H9 (cell line): ENCODE data around the gene XRCC3. TPM values are rescaled to one million over a fixed set of nuclear protein-coding genes. Genes with fewer than 3 reads are reported as not detected.

Experiments used
- DNase-seq: peaks from one replicate; pipeline ENCODE4 v3.0.0-alpha.2; 2017
- H2AFZ ChIP-seq: one replicate; pipeline ENCODE4 v1.6.1; 2013; ENCODE audit warnings: mild to moderate bottlenecking, low read length, control low read depth, moderate library complexity
- H2AK5ac ChIP-seq: 2 replicates; pipeline ENCODE4 v1.6.1; 2013; ENCODE audit warnings: low read length, control low read depth, mixed read lengths; ENCODE audit not compliant: insufficient read length
- H2BK120ac ChIP-seq: one replicate; pipeline ENCODE4 v1.6.1; 2013; ENCODE audit warnings: low read depth, mild to moderate bottlenecking, low read length, control low read depth, inconsistent platforms; ENCODE audit not compliant: poor library complexity, severe bottlenecking
- H2BK12ac ChIP-seq: 2 replicates; pipeline ENCODE4 v1.6.1; 2013; ENCODE audit warnings: low read length, control low read depth, mixed read lengths, low read depth; ENCODE audit not compliant: insufficient read length
- H2BK15ac ChIP-seq: 2 replicates; pipeline ENCODE4 v1.6.1; 2013; ENCODE audit warnings: low read depth, low read length, control low read depth
- H2BK20ac ChIP-seq: one replicate; pipeline ENCODE4 v1.6.1; 2013; ENCODE audit warnings: low read depth, mild to moderate bottlenecking, low read length, control low read depth, inconsistent platforms; ENCODE audit not compliant: poor library complexity, severe bottlenecking
- H2BK5ac ChIP-seq: 2 replicates; pipeline ENCODE4 v1.6.1; 2013; ENCODE audit warnings: low read length, control low read depth, mixed read lengths; ENCODE audit not compliant: insufficient read length
- H3K14ac ChIP-seq: 2 replicates; pipeline ENCODE4 v1.6.1; 2013; ENCODE audit warnings: low read length, control low read depth; ENCODE audit not compliant: insufficient read depth
- H3K18ac ChIP-seq: 2 replicates; pipeline ENCODE4 v1.6.1; 2013; ENCODE audit warnings: low read depth, mild to moderate bottlenecking, mixed read lengths, low read length, control low read depth; ENCODE audit not compliant: insufficient read length
- H3K23ac ChIP-seq: 2 replicates; pipeline ENCODE4 v1.6.1; 2013; ENCODE audit warnings: low read length, control low read depth, mixed read lengths, low read depth; ENCODE audit not compliant: insufficient read length
- H3K23me2 ChIP-seq: 2 replicates; pipeline ENCODE4 v1.6.1; 2013; ENCODE audit warnings: low read depth, mild to moderate bottlenecking, mixed read lengths, low read length, control low read depth; ENCODE audit not compliant: insufficient read length, poor library complexity, severe bottlenecking
- H3K27ac ChIP-seq: 2 replicates; pipeline ENCODE4 v1.5.1; 2013; ENCODE audit warnings: low read length, control low read depth, mixed read lengths, low read depth; ENCODE audit not compliant: insufficient read length
- H3K27me3 ChIP-seq: 2 replicates; pipeline ENCODE4 v1.6.1; 2013; ENCODE audit warnings: low read length, control low read depth, inconsistent platforms; ENCODE audit not compliant: insufficient read depth
- H3K4ac ChIP-seq: 2 replicates; pipeline ENCODE4 v1.6.1; 2013; ENCODE audit warnings: low read depth, mild to moderate bottlenecking, control low read depth, inconsistent platforms, low read length, moderate library complexity
- H3K4me1 ChIP-seq: 2 replicates; pipeline ENCODE4 v1.6.1; 2013; ENCODE audit warnings: low read length, control low read depth, inconsistent platforms; ENCODE audit not compliant: insufficient read depth
- H3K4me2 ChIP-seq: 2 replicates; pipeline ENCODE4 v1.6.1; 2013; ENCODE audit warnings: low read length, control low read depth, mixed read lengths; ENCODE audit not compliant: insufficient read length, insufficient read depth
- H3K56ac ChIP-seq: 2 replicates; pipeline ENCODE4 v1.6.1; 2013; ENCODE audit warnings: low read depth, mild to moderate bottlenecking, mixed read lengths, low read length, control low read depth; ENCODE audit not compliant: insufficient read length
- H3K79me1 ChIP-seq: 2 replicates; pipeline ENCODE4 v1.6.1; 2013; ENCODE audit warnings: low read depth, mild to moderate bottlenecking, moderate library complexity, low read length, control low read depth, inconsistent platforms; ENCODE audit not compliant: insufficient read depth, poor library complexity, severe bottlenecking
- H3K79me2 ChIP-seq: 2 replicates; pipeline ENCODE4 v1.6.1; 2013; ENCODE audit warnings: low read length, control low read depth, inconsistent platforms; ENCODE audit not compliant: insufficient read depth
- H3K9ac ChIP-seq: 2 replicates; pipeline ENCODE4 v1.6.1; 2013; ENCODE audit warnings: low read length, control low read depth, mixed read lengths; ENCODE audit not compliant: insufficient read length; ENCODE audit errors: extremely low read depth
- H3K9me3 ChIP-seq: one replicate; pipeline ENCODE4 v1.6.1; 2013; ENCODE audit warnings: low read depth, low read length, inconsistent platforms; ENCODE audit not compliant: control insufficient read depth
- H3T11ph ChIP-seq: one replicate; pipeline ENCODE4 v1.6.1; 2013; ENCODE audit warnings: mild to moderate bottlenecking, low read length, control low read depth, inconsistent platforms
- H4K20me1 ChIP-seq: one replicate; pipeline ENCODE4 v1.6.1; 2013; ENCODE audit not compliant: control insufficient read depth, insufficient read length, insufficient read depth
- H4K5ac ChIP-seq: 2 replicates; pipeline ENCODE4 v1.6.1; 2013; ENCODE audit warnings: low read depth, mild to moderate bottlenecking, mixed read lengths, low read length, control low read depth; ENCODE audit not compliant: insufficient read length
- H4K8ac ChIP-seq: replicated peaks from 2 replicates; pipeline ENCODE4 v1.6.1; 2013; ENCODE audit warnings: low read length, control low read depth, mixed read lengths, low read depth; ENCODE audit not compliant: insufficient read length
- H4K91ac ChIP-seq: 2 replicates; pipeline ENCODE4 v1.6.1; 2013; ENCODE audit warnings: low read depth, mild to moderate bottlenecking, moderate library complexity, mixed read lengths, low read length, control low read depth; ENCODE audit not compliant: insufficient read length
- H3K27ac Mint-ChIP-seq, 3 experiments: 2 replicates in 2 of 3; 3 replicates in 1 of 3; pipeline ENCODE4 v1.8.0; 2020 to 2021; ENCODE audit warnings: mixed read lengths in 3 of 3, mild to moderate bottlenecking in 1 of 3, moderate library complexity in 1 of 3
- H3K27me3 Mint-ChIP-seq: 2 replicates; pipeline ENCODE4 v1.8.0; 2021; ENCODE audit warnings: low read depth, mild to moderate bottlenecking, moderate library complexity, mixed read lengths
- H3K36me3 Mint-ChIP-seq, 3 experiments: 2 replicates in 2 of 3; 3 replicates in 1 of 3; pipeline ENCODE4 v1.8.0; 2020 to 2021; ENCODE audit warnings: low read depth in 3 of 3, mixed read lengths in 3 of 3; ENCODE audit not compliant: insufficient read depth in 1 of 3
- H3K4me1 Mint-ChIP-seq, 2 experiments: 2 replicates each; pipeline ENCODE4 v1.8.0; 2020; ENCODE audit warnings: mixed read lengths in 2 of 2
- H3K4me3 Mint-ChIP-seq, 2 experiments: 2 replicates in 1 of 2; 3 replicates in 1 of 2; pipeline ENCODE4 v1.8.0; 2020 to 2021; ENCODE audit warnings: mild to moderate bottlenecking in 2 of 2, mixed read lengths in 2 of 2, moderate library complexity in 1 of 2
- H3K9me3 Mint-ChIP-seq, 2 experiments: 2 replicates in 1 of 2; 3 replicates in 1 of 2; pipeline ENCODE4 v1.8.0; 2020; ENCODE audit warnings: mild to moderate bottlenecking in 2 of 2, mixed read lengths in 2 of 2, moderate library complexity in 1 of 2
- CTCF ChIP-seq: fragments of 200-600 bp; sonication (generic); conservative IDR thresholded peaks from 3 replicates; pipeline ENCODE4 v1.8.0; 2021; ENCODE audit warnings: antibody characterized with exemption, mild to moderate bottlenecking
- WGBS: extraction: QIAGEN DNeasy Blood & Tissue Kit; methylation state at CpG from one replicate; pipeline ENCODE4 v1.1.7; 2013; ENCODE audit warnings: missing lambda C conversion rate, low lambda C conversion rate, mixed read lengths; ENCODE audit not compliant: insufficient read length; ENCODE audit errors: extremely low coverage; 5-methylcytosine and 5-hydroxymethylcytosine counted together
- total RNA-seq: library from RNA; stranded (reverse); gene quantifications from 2 replicates; pipeline ENCODE4 v1.2.1, GENCODE V29; 2021

Gene XRCC3
- total RNA-seq, 1 experiment from 2014 or later, result 45.3 TPM

GRCh38 chr14:103684871-103685270 is 30.4 kb downstream of the XRCC3 start:
- Histone ChIP-seq H4K8ac (no peak overlapping the region), H2AFZ (no peak overlapping the region), H3K4me2 (no peak overlapping the region), H3K4ac (no peak overlapping the region), H3K79me2 (0 out of 2 replicates have a peak, but pooled peaks cover 2% of the 10 kb centered on the region), H4K20me1 (no peaks in the 10 kb centered on the region), H2BK20ac (no peak overlapping the region), H2BK12ac (no peak overlapping the region), H2BK15ac (no peak overlapping the region), H3K9me3 (no peaks in the 10 kb centered on the region), H3K23ac (no peak overlapping the region), H3K27me3 (no peaks in the 10 kb centered on the region), H2AK5ac (no peak overlapping the region), H3K4me1 (no peaks in the 10 kb centered on the region), H3K9ac (no peak overlapping the region), H3T11ph (no peak overlapping the region), H2BK120ac (no peak overlapping the region), H3K23me2 (no peaks in the 10 kb centered on the region), H2BK5ac (no peak overlapping the region), H3K18ac (no peak overlapping the region), H4K91ac (no peak overlapping the region), H3K14ac (no peak overlapping the region), H3K79me1 (no peaks in the 10 kb centered on the region), H4K5ac (no peak overlapping the region), H3K56ac (no peak overlapping the region), H3K27ac (no peak overlapping the region)
- Mint-ChIP-seq H3K4me3 (no peak overlapping the region), H3K27ac (no peak overlapping the region), H3K4me1 (no peaks in the 10 kb centered on the region; a peak in 2 of 4 replicates), H3K27me3 (no peaks in the 10 kb centered on the region), H3K36me3 (peaks cover 13 to 76% (median 65%) of the 10 kb centered on the region in 3 experiments; a peak in 6 of 7 replicates), H3K9me3 (no peaks in the 10 kb centered on the region)
- no peak for TF ChIP-seq CTCF
- DNase-seq, result no peak
- no CpG with 5 or more reads among the region's 15 CpGs for WGBS
